Measurements from ENCODE around the gene PODXL. TPM values are rescaled to one million over a fixed set of nuclear protein-coding genes. Genes with fewer than 3 reads are reported as not detected.

PODXL gene
- total RNA-seq, 1 experiment from 2014 or later: 1.6 TPM

DNA sequence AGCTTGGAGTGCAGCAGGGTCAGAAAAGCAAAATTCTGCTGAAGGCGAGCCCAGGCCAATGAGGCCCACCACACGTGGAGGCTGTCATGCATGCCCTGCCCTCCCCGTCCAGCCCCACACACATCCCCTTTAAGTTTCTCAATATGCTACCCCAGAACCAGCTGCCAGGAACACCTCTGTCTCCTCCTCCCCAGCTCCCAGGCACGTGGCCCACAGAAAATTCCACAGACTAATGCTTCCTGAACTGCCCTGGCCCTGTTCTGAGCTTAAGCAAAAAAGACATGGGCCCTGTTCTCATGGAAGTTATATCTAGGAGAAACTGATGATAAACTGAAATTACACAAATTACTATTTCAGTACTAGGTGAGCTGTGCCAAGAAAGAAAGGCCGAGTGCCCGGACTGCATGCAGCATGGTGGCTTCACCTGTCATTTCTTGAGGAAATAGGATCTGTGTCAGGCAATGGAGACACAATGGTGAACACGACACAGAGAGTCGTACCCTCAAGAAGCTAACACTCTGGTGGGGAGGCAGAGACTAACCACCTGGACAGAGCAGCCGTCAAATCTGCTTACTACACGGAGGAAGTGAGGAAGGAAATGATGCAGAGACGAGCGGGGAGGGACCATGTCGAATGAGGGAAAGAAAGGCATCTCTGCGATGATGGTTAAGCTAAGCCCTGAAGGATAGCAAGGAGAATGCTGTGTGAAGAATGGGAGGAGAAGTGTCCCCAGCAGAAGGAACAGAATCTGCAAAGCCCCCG is 44.5 kb downstream of the PODXL start:
- H3K4me1 Mint-ChIP-seq (ENCODE audit: insufficient read depth, unreplicated experiment): peaks cover 15% of the 10 kb centered on the region
- CTCF ChIA-PET: interaction anchor here (0.6 to 11.8 kb wide), 12 partner anchors 9 to 914 kb away, joined by 3 to 204 read pairs (median 4); no protein-coding TSS in a partner anchor
- BruUV-seq (replicated peaks): no TSS peak
- H3K27ac Mint-ChIP-seq (ENCODE audit: low read depth, unreplicated experiment): no peak overlapping the region
- H3K9me3 Mint-ChIP-seq (ENCODE audit: unreplicated experiment): no peaks in the 10 kb centered on the region
- H3K36me3 Mint-ChIP-seq (ENCODE audit: insufficient read depth, unreplicated experiment): peaks cover 7% of the 10 kb centered on the region
- TF ChIP-seq, protein P1, sequence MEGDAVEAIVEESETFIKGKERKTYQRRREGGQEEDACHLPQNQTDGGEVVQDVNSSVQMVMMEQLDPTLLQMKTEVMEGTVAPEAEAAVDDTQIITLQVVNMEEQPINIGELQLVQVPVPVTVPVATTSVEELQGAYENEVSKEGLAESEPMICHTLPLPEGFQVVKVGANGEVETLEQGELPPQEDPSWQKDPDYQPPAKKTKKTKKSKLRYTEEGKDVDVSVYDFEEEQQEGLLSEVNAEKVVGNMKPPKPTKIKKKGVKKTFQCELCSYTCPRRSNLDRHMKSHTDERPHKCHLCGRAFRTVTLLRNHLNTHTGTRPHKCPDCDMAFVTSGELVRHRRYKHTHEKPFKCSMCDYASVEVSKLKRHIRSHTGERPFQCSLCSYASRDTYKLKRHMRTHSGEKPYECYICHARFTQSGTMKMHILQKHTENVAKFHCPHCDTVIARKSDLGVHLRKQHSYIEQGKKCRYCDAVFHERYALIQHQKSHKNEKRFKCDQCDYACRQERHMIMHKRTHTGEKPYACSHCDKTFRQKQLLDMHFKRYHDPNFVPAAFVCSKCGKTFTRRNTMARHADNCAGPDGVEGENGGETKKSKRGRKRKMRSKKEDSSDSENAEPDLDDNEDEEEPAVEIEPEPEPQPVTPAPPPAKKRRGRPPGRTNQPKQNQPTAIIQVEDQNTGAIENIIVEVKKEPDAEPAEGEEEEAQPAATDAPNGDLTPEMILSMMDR (IDR thresholded peaks at IDR 0.05; ENCODE audit: unreplicated experiment): no peak
- no peak overlapping the region for H3K4me3 Mint-ChIP-seq (ENCODE audit: unreplicated experiment)
- intact Hi-C loops (cut with micrococcal nuclease): no loop called here
- no peak for DNase-seq (ENCODE audit: unreplicated experiment)
- POLR2A ChIA-PET: interaction anchor here (0.6 to 0.9 kb wide), 2 partner anchors 44 to 143 kb away, joined by 4 to 6 read pairs; no protein-coding TSS in a partner anchor
- H3K27me3 Mint-ChIP-seq (ENCODE audit: insufficient read depth, unreplicated experiment): no peaks in the 10 kb centered on the region

DNA sequence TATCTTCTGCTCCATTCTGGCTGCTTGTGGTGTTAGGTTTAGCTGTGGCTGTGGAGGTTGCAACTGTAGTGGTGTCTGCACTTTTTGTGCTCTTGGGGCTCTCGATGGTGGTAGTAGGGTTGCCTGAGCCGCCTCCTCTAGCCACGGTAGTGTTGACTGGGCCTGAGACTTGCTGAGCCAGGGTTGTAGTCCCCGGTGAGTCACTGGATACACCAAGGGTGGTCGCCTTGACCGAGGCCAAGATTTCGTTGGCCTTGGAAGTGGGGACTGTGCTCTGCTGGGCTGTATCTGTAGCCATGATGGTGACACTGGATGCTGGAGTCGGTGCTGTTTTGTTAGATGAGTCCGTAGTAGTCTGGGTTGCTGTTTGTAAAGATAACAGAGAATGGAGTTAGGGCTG is 45.4 kb downstream of the PODXL start:
- Mint-ChIP-seq H3K27ac (ENCODE audit: low read depth, unreplicated experiment) (no peak overlapping the region), H3K27me3 (ENCODE audit: insufficient read depth, unreplicated experiment) (no peaks in the 10 kb centered on the region), H3K4me1 (ENCODE audit: insufficient read depth, unreplicated experiment) (peaks cover 15% of the 10 kb centered on the region), H3K36me3 (ENCODE audit: insufficient read depth, unreplicated experiment) (peaks cover 7% of the 10 kb centered on the region), H3K4me3 (ENCODE audit: unreplicated experiment) (no peak overlapping the region), H3K9me3 (ENCODE audit: unreplicated experiment) (no peaks in the 10 kb centered on the region)
- TF ChIP-seq, protein P1 (IDR thresholded peaks at IDR 0.05; ENCODE audit: unreplicated experiment): no peak
- ChIA-PET CTCF (interaction anchor here (1.3 to 11.8 kb wide), 3 partner anchors 10 to 146 kb away, joined by 3 to 204 read pairs (median 24); no protein-coding TSS in a partner anchor), POLR2A (no interaction called here)
- intact Hi-C loops (cut with micrococcal nuclease): no loop called here
- no peak for DNase-seq (ENCODE audit: unreplicated experiment)
- BruUV-seq (replicated peaks): no TSS peak

DNA sequence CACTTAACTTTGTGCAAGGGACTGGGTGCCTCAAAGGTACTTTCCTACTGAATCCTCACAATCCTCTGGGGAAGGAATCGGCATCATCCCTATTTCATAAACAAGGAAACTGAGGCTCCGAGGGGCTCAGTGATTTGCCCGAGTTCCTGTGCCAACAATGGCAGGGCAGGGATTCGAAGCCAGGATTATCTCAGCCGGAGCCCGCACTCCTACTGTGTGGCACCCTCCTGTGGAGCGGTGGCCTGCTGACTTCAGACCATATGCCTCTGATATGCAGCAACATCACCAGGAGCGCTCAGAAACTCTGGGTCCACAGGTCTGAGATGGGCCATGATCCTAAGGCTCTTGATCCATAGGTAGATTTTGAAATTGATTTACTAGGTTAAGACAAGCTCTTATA is 46.6 kb downstream of the PODXL start:
- TF ChIP-seq, protein P1 (IDR thresholded peaks at IDR 0.05; ENCODE audit: unreplicated experiment): no peak
- BruUV-seq (replicated peaks): no TSS peak
- Mint-ChIP-seq H3K36me3 (ENCODE audit: insufficient read depth, unreplicated experiment) (peaks cover 5% of the 10 kb centered on the region), H3K9me3 (ENCODE audit: unreplicated experiment) (no peaks in the 10 kb centered on the region), H3K27me3 (ENCODE audit: insufficient read depth, unreplicated experiment) (no peaks in the 10 kb centered on the region), H3K4me1 (ENCODE audit: insufficient read depth, unreplicated experiment) (peaks cover 15% of the 10 kb centered on the region), H3K4me3 (ENCODE audit: unreplicated experiment) (no peak overlapping the region), H3K27ac (ENCODE audit: low read depth, unreplicated experiment) (no peak overlapping the region)
- intact Hi-C loops (cut with micrococcal nuclease): no loop called here
- ChIA-PET POLR2A (no interaction called here), CTCF (interaction anchor here (0.6 to 11.8 kb wide), 6 partner anchors 9 to 1145 kb away, joined by 3 to 204 read pairs (median 3); no protein-coding TSS in a partner anchor)
- no peak for DNase-seq (ENCODE audit: unreplicated experiment)

DNA sequence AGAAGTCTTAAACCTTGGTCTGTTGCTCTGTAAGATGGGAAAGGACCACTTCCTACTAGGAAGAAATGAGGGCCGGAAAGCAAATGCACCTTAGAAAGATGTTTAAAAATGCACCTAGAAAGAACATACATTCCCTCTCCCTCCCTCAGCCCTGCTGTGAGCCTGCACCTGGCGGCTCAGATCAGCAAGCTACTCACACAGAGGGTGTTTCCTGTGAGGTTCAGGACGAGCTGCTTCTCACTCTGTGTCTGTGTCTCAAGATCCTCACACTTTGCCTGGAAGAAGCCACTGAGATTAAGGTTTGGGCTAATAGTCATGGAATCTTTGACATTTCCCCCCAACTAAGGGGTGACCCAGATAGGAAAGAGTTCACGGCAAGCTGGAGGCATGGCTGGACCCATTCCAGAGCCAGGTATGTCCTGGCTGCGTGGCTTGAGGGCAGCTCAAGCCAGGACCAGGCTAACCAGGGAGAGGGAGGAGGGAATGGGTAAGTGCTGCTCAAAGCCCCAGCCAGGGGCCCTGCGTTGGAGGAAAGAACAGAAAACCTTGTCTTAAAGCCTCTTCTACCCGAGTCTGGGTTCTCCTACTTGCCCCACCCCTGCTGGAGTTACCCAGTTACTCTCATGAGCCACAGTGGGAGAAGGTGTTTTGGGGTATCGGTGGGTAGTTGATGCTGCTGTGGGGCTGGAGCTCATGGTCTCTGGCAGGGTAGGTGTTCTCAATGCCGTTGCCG is 47.5 kb downstream of the PODXL start:
- Mint-ChIP-seq H3K36me3 (ENCODE audit: insufficient read depth, unreplicated experiment) (peaks cover 8% of the 10 kb centered on the region), H3K27me3 (ENCODE audit: insufficient read depth, unreplicated experiment) (no peaks in the 10 kb centered on the region), H3K4me3 (ENCODE audit: unreplicated experiment) (no peak overlapping the region), H3K4me1 (ENCODE audit: insufficient read depth, unreplicated experiment) (peaks cover 15% of the 10 kb centered on the region), H3K9me3 (ENCODE audit: unreplicated experiment) (no peaks in the 10 kb centered on the region), H3K27ac (ENCODE audit: low read depth, unreplicated experiment) (no peak overlapping the region)
- DNase-seq (ENCODE audit: unreplicated experiment): no peak
- TF ChIP-seq, protein P1 (IDR thresholded peaks at IDR 0.05; ENCODE audit: unreplicated experiment): no peak
- ChIA-PET POLR2A (interaction anchor here (0.7 kb wide), 1 partner anchor 1437 kb away, joined by 4 read pairs; no protein-coding TSS in a partner anchor), CTCF (interaction anchor here (0.5 to 11.8 kb wide), 16 partner anchors 10 to 605 kb away, joined by 3 to 204 read pairs (median 4); no protein-coding TSS in a partner anchor)
- intact Hi-C loops (cut with micrococcal nuclease): loop anchor here (1.0 kb wide), 1 partner anchor 145 kb away; no protein-coding TSS in a partner anchor
- BruUV-seq (replicated peaks): no TSS peak

Data from MCF 10A (cell line).